ENCODE measurements around the gene SLC37A2.

The SLC37A2 gene

DNA sequence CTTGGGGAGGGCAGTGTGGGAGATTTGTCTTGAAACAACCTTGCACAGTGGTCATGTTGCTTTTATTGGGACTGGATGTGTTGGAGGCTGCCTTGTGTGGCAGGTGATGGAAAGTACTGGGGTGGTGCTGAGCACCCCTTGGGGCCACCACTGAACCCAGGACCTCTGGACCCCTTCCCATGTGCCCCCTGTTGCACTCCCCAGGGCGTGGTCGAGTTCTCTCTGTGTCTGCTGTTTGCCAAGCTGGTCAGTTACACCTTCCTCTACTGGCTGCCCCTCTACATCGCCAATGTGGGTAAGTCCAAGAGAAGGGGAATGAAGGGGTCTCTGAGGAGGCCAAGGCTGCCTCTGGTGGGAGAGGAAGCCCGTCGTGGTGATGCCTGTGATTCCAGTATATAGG is 18.9 kb downstream of the SLC37A2 start:
- intact Hi-C loops (cut with DNase I; ENCODE audit: low total_unique reads), result no loop called here

DNA sequence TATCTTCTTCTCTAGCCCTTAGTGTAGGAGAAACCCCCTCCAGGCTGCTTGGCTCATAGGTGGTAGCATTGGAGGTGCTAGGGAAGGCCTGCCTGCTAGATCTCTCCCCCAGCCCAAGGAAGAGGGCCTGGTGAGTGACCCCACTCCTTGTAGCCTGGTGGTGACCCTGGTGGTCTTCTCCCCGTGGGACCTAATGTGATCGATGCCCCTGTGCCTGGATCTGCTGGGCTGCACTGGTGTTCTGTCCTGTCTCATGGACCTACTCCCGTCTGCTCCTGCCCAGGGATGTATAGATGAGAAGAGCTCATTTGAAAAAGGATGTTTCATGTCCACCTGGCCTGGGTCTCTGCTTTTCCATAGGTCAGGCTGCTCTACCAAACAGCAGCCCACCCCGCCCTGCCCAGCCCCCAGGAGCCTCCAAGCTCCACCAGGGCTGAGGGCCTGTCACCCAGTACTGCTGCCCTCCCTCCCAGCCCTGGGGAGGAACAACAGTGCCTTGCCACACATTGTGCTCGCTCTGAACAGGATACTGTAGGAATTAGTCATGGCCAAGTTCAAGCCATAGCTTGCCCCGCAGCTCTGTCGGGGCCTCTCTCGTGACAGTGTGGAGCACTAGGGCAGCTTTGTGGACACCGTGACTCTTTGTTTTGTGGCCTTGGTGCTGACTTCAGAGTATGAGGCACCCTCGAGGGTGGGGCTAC is 19.7 kb downstream of the SLC37A2 start:
- Histone ChIP-seq H3K27me3 (peaks cover 0 to 36% of the 10 kb centered on the region in 2 donors), H3K4me1 (no peaks in the 10 kb centered on the region), H3K36me3 (no peaks in the 10 kb centered on the region), H3K4me3 (no peak overlapping the region), H3K9me3 (no peaks in the 10 kb centered on the region), H3K27ac (no peak overlapping the region)
- intact Hi-C loops (cut with DNase I; ENCODE audit: low total_unique reads), result no loop called here
- TF ChIP-seq, protein P1, sequence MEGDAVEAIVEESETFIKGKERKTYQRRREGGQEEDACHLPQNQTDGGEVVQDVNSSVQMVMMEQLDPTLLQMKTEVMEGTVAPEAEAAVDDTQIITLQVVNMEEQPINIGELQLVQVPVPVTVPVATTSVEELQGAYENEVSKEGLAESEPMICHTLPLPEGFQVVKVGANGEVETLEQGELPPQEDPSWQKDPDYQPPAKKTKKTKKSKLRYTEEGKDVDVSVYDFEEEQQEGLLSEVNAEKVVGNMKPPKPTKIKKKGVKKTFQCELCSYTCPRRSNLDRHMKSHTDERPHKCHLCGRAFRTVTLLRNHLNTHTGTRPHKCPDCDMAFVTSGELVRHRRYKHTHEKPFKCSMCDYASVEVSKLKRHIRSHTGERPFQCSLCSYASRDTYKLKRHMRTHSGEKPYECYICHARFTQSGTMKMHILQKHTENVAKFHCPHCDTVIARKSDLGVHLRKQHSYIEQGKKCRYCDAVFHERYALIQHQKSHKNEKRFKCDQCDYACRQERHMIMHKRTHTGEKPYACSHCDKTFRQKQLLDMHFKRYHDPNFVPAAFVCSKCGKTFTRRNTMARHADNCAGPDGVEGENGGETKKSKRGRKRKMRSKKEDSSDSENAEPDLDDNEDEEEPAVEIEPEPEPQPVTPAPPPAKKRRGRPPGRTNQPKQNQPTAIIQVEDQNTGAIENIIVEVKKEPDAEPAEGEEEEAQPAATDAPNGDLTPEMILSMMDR (IDR thresholded peaks at IDR 0.05), result no peak
- no peak for DNase-seq

More for the DNA sequence above, 18.9 kb downstream of the SLC37A2 start:
- TF ChIP-seq, protein P1 (IDR thresholded peaks at IDR 0.05), result no peak
- peaks cover 0 to 36% of the 10 kb centered on the region in 2 donors for H3K27me3 ChIP-seq
- no peak overlapping the region for H3K4me3 ChIP-seq
- H3K9me3 ChIP-seq, result no peaks in the 10 kb centered on the region
- no peak overlapping the region for H3K27ac ChIP-seq
- no peaks in the 10 kb centered on the region for H3K4me1 ChIP-seq
- no peaks in the 10 kb centered on the region for H3K36me3 ChIP-seq
- no peak for DNase-seq

DNA sequence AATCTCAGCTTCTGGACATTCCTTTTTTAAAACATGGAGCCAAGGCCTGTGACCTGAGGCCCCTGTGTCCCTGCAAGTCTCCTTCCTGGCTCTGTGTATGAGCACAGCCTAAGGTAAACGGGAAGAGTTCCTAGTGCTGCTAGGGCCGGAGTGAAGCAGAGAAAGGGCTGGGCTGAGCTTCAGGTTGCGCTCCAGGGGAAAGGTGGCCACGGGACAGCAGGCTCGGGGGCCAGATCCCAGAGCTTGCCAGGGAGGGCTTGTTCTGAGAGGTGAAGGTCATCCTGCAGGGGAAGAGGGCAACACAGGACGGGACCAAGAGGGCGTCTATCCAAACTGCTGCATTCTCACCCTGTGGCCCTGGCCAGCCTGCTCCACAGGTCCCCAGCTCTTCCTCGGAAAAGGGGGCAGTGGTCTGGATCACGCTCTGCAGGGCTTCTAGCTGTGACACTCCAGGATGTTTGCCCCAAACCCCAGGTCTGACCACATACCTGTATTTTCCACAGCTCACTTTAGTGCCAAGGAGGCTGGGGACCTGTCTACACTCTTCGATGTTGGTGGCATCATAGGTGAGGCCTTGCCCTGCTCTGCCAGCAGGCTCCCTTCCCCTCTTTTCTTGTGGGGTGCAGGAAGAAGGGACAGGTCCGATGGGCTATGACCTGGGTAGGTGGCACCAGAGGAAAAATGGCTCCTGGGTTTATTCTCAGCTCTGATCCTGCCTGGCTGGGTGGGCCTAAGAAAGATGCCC is 20.4 kb downstream of the SLC37A2 start:
- TF ChIP-seq, protein P1 (IDR thresholded peaks at IDR 0.05), result no peak
- intact Hi-C loops (cut with DNase I; ENCODE audit: low total_unique reads), result no loop called here
- H3K27me3 ChIP-seq, result peaks cover 0 to 36% of the 10 kb centered on the region in 2 donors

DNA sequence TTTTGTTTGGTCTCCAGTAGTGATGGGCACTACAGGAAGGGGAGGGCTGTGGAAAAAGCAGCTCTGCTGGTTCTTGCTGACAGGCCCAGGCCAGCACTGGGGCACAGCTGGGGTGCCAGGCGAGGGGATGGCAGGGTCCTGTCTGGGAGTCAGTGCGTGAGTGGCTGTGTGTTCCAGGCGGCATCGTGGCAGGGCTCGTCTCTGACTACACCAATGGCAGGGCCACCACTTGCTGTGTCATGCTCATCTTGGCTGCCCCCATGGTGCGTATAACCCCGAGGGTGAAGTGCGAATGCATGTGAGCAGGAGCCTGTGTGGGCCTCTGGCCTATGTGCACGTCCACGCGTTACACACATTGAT is 20.9 kb downstream of the SLC37A2 start:
- Histone ChIP-seq H3K27ac (no peak overlapping the region), H3K4me3 (no peak overlapping the region), H3K36me3 (no peaks in the 10 kb centered on the region), H3K27me3 (peaks cover 0 to 36% of the 10 kb centered on the region in 2 donors), H3K4me1 (no peaks in the 10 kb centered on the region), H3K9me3 (no peaks in the 10 kb centered on the region)
- TF ChIP-seq, protein P1 (IDR thresholded peaks at IDR 0.05), result no peak
- no peak for DNase-seq
- intact Hi-C loops (cut with DNase I; ENCODE audit: low total_unique reads), result no loop called here

More for the DNA sequence above, 20.4 kb downstream of the SLC37A2 start:
- Histone ChIP-seq H3K4me3 (no peak overlapping the region), H3K9me3 (no peaks in the 10 kb centered on the region), H3K4me1 (no peaks in the 10 kb centered on the region), H3K36me3 (no peaks in the 10 kb centered on the region), H3K27ac (no peak overlapping the region)
- no peak for DNase-seq

DNA sequence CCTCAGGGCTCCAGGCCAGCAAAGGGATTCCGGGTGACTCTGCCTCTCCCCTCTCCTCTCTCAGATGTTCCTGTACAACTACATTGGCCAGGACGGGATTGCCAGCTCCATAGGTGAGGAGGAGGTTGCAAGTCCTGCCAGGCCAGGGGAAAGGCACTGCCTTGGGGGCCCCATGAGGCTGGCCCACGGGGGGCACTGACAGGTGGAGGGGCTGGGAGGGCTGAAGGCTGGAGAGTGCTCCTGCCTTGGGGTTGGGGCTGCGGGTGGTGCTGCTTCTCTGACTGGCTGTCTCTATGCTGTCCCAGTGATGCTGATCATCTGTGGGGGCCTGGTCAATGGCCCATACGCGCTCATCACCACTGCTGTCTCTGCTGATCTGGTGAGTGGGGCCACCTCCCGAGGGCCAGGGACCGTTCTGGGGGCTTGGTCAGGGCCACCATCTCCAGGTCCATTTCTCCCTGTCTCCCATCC is 21.7 kb downstream of the SLC37A2 start:
- intact Hi-C loops (cut with DNase I; ENCODE audit: low total_unique reads), result no loop called here
- H3K27me3 ChIP-seq, result peaks cover 0 to 36% of the 10 kb centered on the region in 2 donors
- DNase-seq, result no peak

More for the DNA sequence above, 21.7 kb downstream of the SLC37A2 start:
- Histone ChIP-seq H3K36me3 (no peaks in the 10 kb centered on the region), H3K9me3 (no peaks in the 10 kb centered on the region), H3K27ac (no peak overlapping the region), H3K4me1 (no peaks in the 10 kb centered on the region), H3K4me3 (no peak overlapping the region)
- TF ChIP-seq, protein P1 (IDR thresholded peaks at IDR 0.05), result no peak
